Activated T-cell treated with anti-CD3 and anti-CD28 coated beads, Interleukin-2, amount 50 U/mL, for 72 hours (primary cell): ENCODE measurements around the gene MTHFD2. TPM values are rescaled to one million over a fixed set of nuclear protein-coding genes. Genes with fewer than 3 reads are reported as not detected.

Source experiments
- ATAC-seq, 2 donors: fragments of 150-1000 bp; cut with Tn5 transposase; replicated peaks in 1 of 2; 2 replicates each; pipeline ENCODE4 v1.10.0; 2021; ENCODE audit warnings: moderate library complexity in 2 of 2, mild to moderate bottlenecking in 1 of 2
- DNase-seq, 2 donors: peaks; one replicate each; pipeline ENCODE4 v3.0.0; 2021 to 2022; ENCODE audit warnings: mixed read lengths in 1 of 2
- H3K27ac Mint-ChIP-seq: one replicate; pipeline ENCODE4 v1.8.0; 2022; ENCODE audit warnings: mild to moderate bottlenecking, moderate library complexity, mixed read lengths
- H3K27me3 Mint-ChIP-seq: one replicate; pipeline ENCODE4 v1.8.0; 2022; ENCODE audit warnings: low read depth, mixed read lengths
- H3K36me3 Mint-ChIP-seq, 2 donors: one replicate each; pipeline ENCODE4 v1.8.0; 2022; ENCODE audit warnings: mixed read lengths in 2 of 2, mild to moderate bottlenecking in 1 of 2; ENCODE audit not compliant: insufficient read depth in 2 of 2
- H3K4me1 Mint-ChIP-seq: one replicate; pipeline ENCODE4 v1.8.0; 2022; ENCODE audit warnings: low read depth, mixed read lengths
- H3K4me3 Mint-ChIP-seq, 2 donors: one replicate each; pipeline ENCODE4 v1.8.0; 2022; ENCODE audit warnings: mild to moderate bottlenecking in 2 of 2, mixed read lengths in 2 of 2, moderate library complexity in 2 of 2
- H3K9me3 Mint-ChIP-seq, 2 donors: one replicate each; pipeline ENCODE4 v1.8.0; 2022; ENCODE audit warnings: mixed read lengths in 2 of 2
- total RNA-seq, 2 donors: library from RNA; stranded (reverse); gene quantifications; one replicate each; pipeline ENCODE4 v1.2.3, GENCODE V29; 2022

MTHFD2 gene
- total RNA-seq, 2 donors from 2014 or later, result 518 to 624 TPM

DNA sequence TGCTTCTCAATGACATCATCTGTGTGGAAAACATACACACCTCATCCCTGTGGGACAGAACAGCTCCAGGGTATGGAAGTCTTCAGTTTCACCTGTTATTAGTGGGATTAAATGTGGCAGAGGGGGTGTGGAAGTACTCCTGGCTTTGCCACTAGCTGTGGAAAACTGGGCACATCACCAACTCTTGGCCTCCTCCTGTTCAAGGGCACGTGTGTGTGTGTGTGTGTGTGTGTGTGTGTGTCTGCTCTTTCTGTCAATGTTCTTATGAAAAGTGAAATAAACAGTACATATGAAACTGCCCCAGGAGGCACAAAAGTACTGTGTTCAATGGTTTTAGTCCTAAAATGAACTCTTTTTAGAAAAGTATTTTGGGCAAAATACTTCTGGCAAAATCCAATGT is 65.9 kb downstream of the MTHFD2 start:
- H3K4me3 Mint-ChIP-seq, result no peak overlapping the region
- peaks cover 0 to 2% of the 10 kb centered on the region in 2 donors for H3K36me3 Mint-ChIP-seq
- H3K4me1 Mint-ChIP-seq, result peaks cover 10% of the 10 kb centered on the region
- ATAC-seq, result no peak
- no peaks in the 10 kb centered on the region for H3K27me3 Mint-ChIP-seq
- H3K27ac Mint-ChIP-seq, result no peak overlapping the region
- H3K9me3 Mint-ChIP-seq, result no peaks in the 10 kb centered on the region
- no peak for DNase-seq

DNA sequence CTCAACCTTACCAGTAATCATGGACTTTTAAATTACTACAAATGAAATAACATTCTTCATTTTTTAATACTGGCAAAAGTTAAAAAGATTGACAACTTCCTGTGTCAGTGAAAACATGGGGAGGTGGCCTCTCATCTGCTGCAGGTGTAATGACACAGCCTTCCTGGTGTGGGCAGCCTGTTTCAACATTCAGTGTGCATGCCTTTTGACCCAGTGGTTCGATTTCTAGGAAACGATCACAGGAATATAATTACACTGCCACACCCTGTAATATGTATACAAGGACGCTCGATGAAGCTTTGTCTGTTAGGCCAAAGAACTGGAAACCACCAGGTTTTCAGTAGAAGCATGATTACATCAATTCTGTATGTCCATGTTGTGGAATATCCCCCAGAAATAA is 68.7 kb downstream of the MTHFD2 start:
- peak overlapping the region; percentile 97 for H3K27ac Mint-ChIP-seq
- peak; percentile 96 to 98 for ATAC-seq
- peaks cover 0 to 2% of the 10 kb centered on the region in 2 donors for H3K36me3 Mint-ChIP-seq
- peak overlapping the region; percentile 17 to 73 for H3K4me3 Mint-ChIP-seq
- H3K27me3 Mint-ChIP-seq, result no peaks in the 10 kb centered on the region
- peaks cover 10% of the 10 kb centered on the region for H3K4me1 Mint-ChIP-seq
- H3K9me3 Mint-ChIP-seq, result no peaks in the 10 kb centered on the region
- peak; percentile 57 to 63 for DNase-seq

Other genes starting within 250 kb of the MTHFD2 start
- 10 to 100 TPM; 18.6 to 19.7 TPM for gene TET3, start 213.7 kb upstream of the MTHFD2 start, total RNA-seq
- 10 to 100 TPM; 41.1 to 42.5 TPM for gene BOLA3, start 50.7 kb upstream of the MTHFD2 start, total RNA-seq
- gene MOB1A, start 19.7 kb upstream of the MTHFD2 start, total RNA-seq, result 100 to 1,000 TPM; 121 to 135 TPM
- gene SLC4A5, start 144.8 kb downstream of the MTHFD2 start, total RNA-seq, result 1 to 10 TPM; 4.4 to 6.5 TPM
- 10 to 100 TPM; 68.9 to 71.4 TPM for gene DCTN1, start 181.7 kb downstream of the MTHFD2 start, total RNA-seq
- 1 to 10 TPM; 3.7 to 4.9 TPM for gene C2orf81, start 223.0 kb downstream of the MTHFD2 start, total RNA-seq
- gene WDR54, start 223.1 kb downstream of the MTHFD2 start, total RNA-seq, result 10 to 100 TPM; 67.6 to 67.9 TPM
- 1 to 10 TPM; 3.1 to 4.8 TPM for gene RTKN, start 243.3 kb downstream of the MTHFD2 start, total RNA-seq